ACC112 (cell line): ENCODE measurements around the gene LRRC17.

Source experiments
- H2AFZ ChIP-seq: fragments of 200-600 bp; sonication (generic); one replicate; pipeline ENCODE4 v1.6.0; 2017; ENCODE audit warnings: antibody characterized with exemption, low read length; ENCODE audit not compliant: unreplicated experiment
- H3K27ac ChIP-seq: fragments of 200-600 bp; sonication (generic); 2 replicates; pipeline ENCODE4 v1.5.1; 2014; ENCODE audit warnings: low read depth, mild to moderate bottlenecking, antibody characterized with exemption, low read length, moderate library complexity
- H3K27me3 ChIP-seq: fragments of 200-600 bp; sonication (generic); 2 replicates; pipeline ENCODE4 v1.6.1; 2014; ENCODE audit warnings: mild to moderate bottlenecking, antibody characterized with exemption, low read length, moderate library complexity, mixed read lengths; ENCODE audit not compliant: insufficient read depth
- H3K36me3 ChIP-seq: fragments of 200-600 bp; sonication (generic); 2 replicates; pipeline ENCODE4 v1.6.1; 2016; ENCODE audit warnings: mild to moderate bottlenecking, antibody characterized with exemption, low read length, moderate library complexity, mixed read lengths; ENCODE audit not compliant: insufficient read depth
- H3K4me1 ChIP-seq: fragments of 200-600 bp; sonication (generic); one replicate; pipeline ENCODE4 v1.6.1; 2016; ENCODE audit warnings: low read length, mixed read lengths; ENCODE audit not compliant: insufficient read depth, unreplicated experiment, control insufficient read depth
- H3K4me3 ChIP-seq: fragments of 200-600 bp; sonication (generic); 2 replicates; pipeline ENCODE4 v1.5.1; 2014; ENCODE audit warnings: mild to moderate bottlenecking, low read depth, low read length
- H3K79me2 ChIP-seq: fragments of 200-600 bp; sonication (generic); one replicate; pipeline ENCODE4 v1.6.0; 2016; ENCODE audit warnings: low read length; ENCODE audit not compliant: control insufficient read depth, unreplicated experiment, insufficient read depth

The LRRC17 gene

GRCh38 chr7:102925976-102926782 lies 13.4 kb downstream of the LRRC17 start:
- Histone ChIP-seq H3K4me1 (peaks cover 19% of the 10 kb centered on the region), H3K79me2 (no peaks in the 10 kb centered on the region), H3K27me3 (no peaks in the 10 kb centered on the region), H3K4me3 (no peak overlapping the region), H2AFZ (no peak overlapping the region), H3K36me3 (no peaks in the 10 kb centered on the region), H3K27ac (no peak overlapping the region)

- Histone ChIP-seq H3K27ac (no peak overlapping the region), H3K27me3 (no peaks in the 10 kb centered on the region), H3K4me1 (peaks cover 19% of the 10 kb centered on the region), H3K36me3 (no peaks in the 10 kb centered on the region), H3K79me2 (no peaks in the 10 kb centered on the region), H2AFZ (no peak overlapping the region), H3K4me3 (no peak overlapping the region)
These were observed 14.0 kb downstream of the LRRC17 start for GRCh38 chr7:102926783-102927140.

GRCh38 chr7:102927312-102927933 lies 14.6 kb downstream of the LRRC17 start:
- H3K4me1 ChIP-seq = peaks cover 19% of the 10 kb centered on the region
- H2AFZ ChIP-seq = no peak overlapping the region
- no peak overlapping the region for H3K27ac ChIP-seq
- no peak overlapping the region for H3K4me3 ChIP-seq
- H3K79me2 ChIP-seq = no peaks in the 10 kb centered on the region
- H3K27me3 ChIP-seq = no peaks in the 10 kb centered on the region
- no peaks in the 10 kb centered on the region for H3K36me3 ChIP-seq

GRCh38 chr7:102931757-102932156 lies 19.0 kb downstream of the LRRC17 start:
- Histone ChIP-seq H3K27me3 (no peaks in the 10 kb centered on the region), H3K79me2 (no peaks in the 10 kb centered on the region), H2AFZ (no peak overlapping the region), H3K4me1 (peaks cover 35% of the 10 kb centered on the region), H3K27ac (no peak overlapping the region), H3K36me3 (no peaks in the 10 kb centered on the region), H3K4me3 (no peak overlapping the region)

GRCh38 chr7:102933763-102934162 lies 21.0 kb downstream of the LRRC17 start:
- Histone ChIP-seq H3K79me2 (no peaks in the 10 kb centered on the region), H3K36me3 (no peaks in the 10 kb centered on the region), H3K27ac (peak overlapping the region; percentile 70), H3K4me1 (peaks cover 26% of the 10 kb centered on the region), H2AFZ (peak overlapping the region; percentile 86), H3K4me3 (peak overlapping the region; percentile 27), H3K27me3 (no peaks in the 10 kb centered on the region)

GRCh38 chr7:102934239-102934638 lies 21.4 kb downstream of the LRRC17 start:
- no peaks in the 10 kb centered on the region for H3K79me2 ChIP-seq

GRCh38 chr7:102934701-102935100 lies 21.9 kb downstream of the LRRC17 start:
- Histone ChIP-seq H3K4me1 (peaks cover 26% of the 10 kb centered on the region), H3K27ac (peak overlapping the region; percentile 70), H3K4me3 (peak overlapping the region; percentile 27), H3K36me3 (no peaks in the 10 kb centered on the region), H3K27me3 (no peaks in the 10 kb centered on the region), H3K79me2 (no peaks in the 10 kb centered on the region), H2AFZ (peak overlapping the region; percentile 58)

More at GRCh38 chr7:102934239-102934638, 21.4 kb downstream of the LRRC17 start:
- Histone ChIP-seq H3K27ac (peak overlapping the region; percentile 70), H3K4me3 (peak overlapping the region; percentile 27), H3K27me3 (no peaks in the 10 kb centered on the region), H3K36me3 (no peaks in the 10 kb centered on the region), H2AFZ (peak overlapping the region; percentile 58), H3K4me1 (peaks cover 26% of the 10 kb centered on the region)

- Histone ChIP-seq H2AFZ (no peak overlapping the region), H3K4me3 (no peak overlapping the region; the same call in 1 of the 2 replicates), H3K36me3 (no peaks in the 10 kb centered on the region)
These were observed 22.8 kb downstream of the LRRC17 start for GRCh38 chr7:102935450-102936115.

GRCh38 chr7:102938679-102939078 lies 25.9 kb downstream of the LRRC17 start:
- no peak overlapping the region for H2AFZ ChIP-seq
- H3K36me3 ChIP-seq = no peaks in the 10 kb centered on the region
- no peaks in the 10 kb centered on the region for H3K79me2 ChIP-seq
- no peaks in the 10 kb centered on the region for H3K27me3 ChIP-seq
- no peak overlapping the region for H3K27ac ChIP-seq
- peaks cover 18% of the 10 kb centered on the region for H3K4me1 ChIP-seq
- H3K4me3 ChIP-seq = no peak overlapping the region

More at GRCh38 chr7:102935450-102936115, 22.8 kb downstream of the LRRC17 start:
- no peaks in the 10 kb centered on the region for H3K79me2 ChIP-seq
- peaks cover 26% of the 10 kb centered on the region for H3K4me1 ChIP-seq
- no peaks in the 10 kb centered on the region for H3K27me3 ChIP-seq
- no peak overlapping the region for H3K27ac ChIP-seq

GRCh38 chr7:102942181-102942866 lies 29.5 kb downstream of the LRRC17 start:
- H3K36me3 ChIP-seq = no peaks in the 10 kb centered on the region
- H2AFZ ChIP-seq = no peak overlapping the region
- no peaks in the 10 kb centered on the region for H3K27me3 ChIP-seq
- no peak overlapping the region for H3K27ac ChIP-seq
- no peaks in the 10 kb centered on the region for H3K79me2 ChIP-seq
- no peaks in the 10 kb centered on the region for H3K4me1 ChIP-seq
- no peak overlapping the region for H3K4me3 ChIP-seq
